ENCODE data around the gene GAS6. TPM values are rescaled to one million over a fixed set of nuclear protein-coding genes. Genes with fewer than 3 reads are reported as not detected.

Gene GAS6
- total RNA-seq, 1 experiment from 2014 or later: 16.2 TPM

Other genes with a start within 250 kb of the GAS6 start
- gene ATP4B, start 205.9 kb downstream of the GAS6 start, total RNA-seq (2014; rRNA removed; shearing (Covaris generic)): not detected in 2 replicates
- 0.07 TPM in 1 of 2 replicates, not detected in the other for gene GRK1, start 196.9 kb downstream of the GAS6 start, total RNA-seq (2014; rRNA removed; shearing (Covaris generic))
- gene TMEM255B, start 104.8 kb downstream of the GAS6 start, total RNA-seq (2014; rRNA removed; shearing (Covaris generic)): 1.2 TPM in 1 of 2 replicates, not detected in the other
- not detected in 2 replicates for gene C13orf46, start 110.0 kb upstream of the GAS6 start, total RNA-seq (2014; rRNA removed; shearing (Covaris generic))